ENCODE measurements around the gene FCHO1. TPM values are rescaled to one million over a fixed set of nuclear protein-coding genes. Genes with fewer than 3 reads are reported as not detected.

The FCHO1 gene
- total and polyA plus RNA-seq, 2 donors (not counting 1 experiment from before 2014, with no cell fraction given) = 85.7 to 149 TPM

GRCh38 chr19:17735410-17735809 lies 15.9 kb upstream of the FCHO1 start:
- Mint-ChIP-seq H3K4me1 (peaks cover 38% of the 10 kb centered on the region), H3K4me3 (no peak overlapping the region), H3K9me3 (ENCODE audit: insufficient read depth) (no peaks in the 10 kb centered on the region), H3K27me3 (no peaks in the 10 kb centered on the region), H3K27ac (peak overlapping the region; percentile 50)
- Histone ChIP-seq H3K27me3 (replicated peaks in 1 of 4; ENCODE audit: control extremely low read depth in 1 of 4, control insufficient read depth in 3 of 4, insufficient read depth in 4 of 4, low read length in 3 of 4) (no peaks in the 10 kb centered on the region), H4K20me1 (ENCODE audit: control insufficient read depth, insufficient read depth, low read length, poor library complexity, severe bottlenecking) (peaks cover 24% of the 10 kb centered on the region), H3K27ac (ENCODE audit: low read length in 2 of 2) (no peak overlapping the region), H3K36me3 (replicated peaks in 1 of 2; ENCODE audit: control extremely low read depth in 1 of 2, control insufficient read depth in 1 of 2, extremely low read depth in 1 of 2, insufficient read depth in 2 of 2, low read length in 1 of 2) (peaks cover 4 to 37% of the 10 kb centered on the region in 2 experiments), H3K4me3 (ENCODE audit: control extremely low read depth in 1 of 5, extremely low read depth in 1 of 5, insufficient read depth in 1 of 5, low read depth in 2 of 5, low read length in 4 of 5) (no peak overlapping the region), H3K4me2 (replicated peaks; ENCODE audit: low read depth, low read length, poor library complexity, severe bottlenecking) (no peak overlapping the region), H3K4me1 (ENCODE audit: control insufficient read depth in 2 of 2, insufficient read depth in 2 of 2, low read length in 2 of 2) (peaks cover 22 to 23% of the 10 kb centered on the region in 2 donors), H3K79me2 (ENCODE audit: control insufficient read depth, insufficient read depth, low read length) (peaks cover 29% of the 10 kb centered on the region), H3K9me3 (ENCODE audit: control extremely low read depth in 1 of 3, control insufficient read depth in 2 of 3, insufficient read depth in 1 of 3, low read length in 2 of 3) (no peaks in the 10 kb centered on the region), H3K9ac (ENCODE audit: low read length) (no peak overlapping the region), H2AFZ (ENCODE audit: insufficient read depth, low read depth, low read length, poor library complexity, severe bottlenecking) (no peak overlapping the region)
- ATAC-seq (ENCODE audit: low read depth) = no peak
- CTCF ChIA-PET = interaction anchor here (0.9 to 9.4 kb wide), 3 partner anchors 18 to 124 kb away, joined by 3 to 87 read pairs (median 3); partner anchors contain the start of genes FCHO1 and RPL18A
- POLR2A ChIA-PET = no interaction called here
- 98% methylated on average over 5 of the region's 5 CpGs for WGBS (ENCODE audit: insufficient coverage)
- intact Hi-C loops (cut with micrococcal nuclease) = no loop called here
- TF ChIP-seq CTCF (IDR thresholded peaks at IDR 0.05) (no peak), EZH2 (IDR thresholded peaks at IDR 0.05; ENCODE audit: borderline replicate concordance, insufficient read depth, low read depth, low read length, poor library complexity, severe bottlenecking) (no peak)
- no peak for DNase-seq

DNA sequence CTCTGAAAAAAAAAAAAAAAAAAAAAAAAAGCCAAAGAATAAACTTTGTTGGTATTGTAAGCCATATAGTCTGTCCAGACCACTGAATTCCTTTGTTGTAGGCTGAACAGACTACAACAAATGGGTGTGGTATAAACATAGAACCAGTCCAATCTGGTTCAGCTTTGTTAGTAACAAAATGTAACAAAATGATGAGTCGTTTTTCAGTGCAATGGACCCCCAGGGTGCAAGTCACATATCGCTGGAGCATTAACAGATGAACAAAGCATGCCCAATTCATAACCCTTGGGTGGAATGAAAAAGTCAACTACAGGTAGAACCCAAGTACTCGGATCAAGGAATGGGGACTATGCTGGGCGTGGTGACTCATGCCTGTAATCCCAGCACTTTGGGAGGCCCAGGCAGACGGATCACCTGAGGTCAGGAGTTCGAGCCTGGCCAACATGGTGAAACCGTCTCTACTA lies 13.6 kb upstream of the FCHO1 start:
- no peaks in the 10 kb centered on the region for H3K27me3 Mint-ChIP-seq
- Histone ChIP-seq H3K4me2 (replicated peaks; ENCODE audit: low read depth, low read length, poor library complexity, severe bottlenecking) (no peak overlapping the region), H3K4me1 (ENCODE audit: control insufficient read depth in 2 of 2, insufficient read depth in 2 of 2, low read length in 2 of 2) (peaks cover 22 to 33% of the 10 kb centered on the region in 2 donors), H3K36me3 (replicated peaks in 1 of 2; ENCODE audit: control extremely low read depth in 1 of 2, control insufficient read depth in 1 of 2, extremely low read depth in 1 of 2, insufficient read depth in 2 of 2, low read length in 1 of 2) (peaks cover 0 to 22% of the 10 kb centered on the region in 2 experiments), H4K20me1 (ENCODE audit: control insufficient read depth, insufficient read depth, low read length, poor library complexity, severe bottlenecking) (peaks cover 14% of the 10 kb centered on the region), H3K9me3 (ENCODE audit: control extremely low read depth in 1 of 3, control insufficient read depth in 2 of 3, insufficient read depth in 1 of 3, low read length in 2 of 3) (peaks cover 0 to 4% (median 2%) of the 10 kb centered on the region in 3 donors), H3K4me3 (ENCODE audit: control extremely low read depth in 1 of 5, extremely low read depth in 1 of 5, insufficient read depth in 1 of 5, low read depth in 2 of 5, low read length in 4 of 5) (no peak overlapping the region), H2AFZ (ENCODE audit: insufficient read depth, low read depth, low read length, poor library complexity, severe bottlenecking) (no peak overlapping the region), H3K9ac (ENCODE audit: low read length) (no peak overlapping the region), H3K79me2 (ENCODE audit: control insufficient read depth, insufficient read depth, low read length) (peaks cover 12% of the 10 kb centered on the region), H3K27me3 (replicated peaks in 1 of 4; ENCODE audit: control extremely low read depth in 1 of 4, control insufficient read depth in 3 of 4, insufficient read depth in 4 of 4, low read length in 3 of 4) (no peaks in the 10 kb centered on the region), H3K27ac (ENCODE audit: low read length in 2 of 2) (no peak overlapping the region)
- H3K9me3 Mint-ChIP-seq (ENCODE audit: insufficient read depth) = no peaks in the 10 kb centered on the region
- ATAC-seq (ENCODE audit: low read depth) (no peak), DNase-seq (no peak)
- 94% methylated on average over 7 of the region's 7 CpGs for WGBS (ENCODE audit: insufficient coverage)
- H3K4me3 Mint-ChIP-seq = no peak overlapping the region
- no peak for TF ChIP-seq EZH2 (IDR thresholded peaks at IDR 0.05; ENCODE audit: borderline replicate concordance, insufficient read depth, low read depth, low read length, poor library complexity, severe bottlenecking)
- TF ChIP-seq CTCF (IDR thresholded peaks at IDR 0.05) = no peak
- intact Hi-C loops (cut with micrococcal nuclease) = loop anchor here (2.0 kb wide), 1 partner anchor 17 kb away; no protein-coding TSS in a partner anchor
- H3K4me1 Mint-ChIP-seq = peaks cover 38% of the 10 kb centered on the region
- CTCF ChIA-PET = interaction anchor here (0.6 to 9.4 kb wide), 7 partner anchors 16 to 649 kb away, joined by 3 to 87 read pairs (median 5); partner anchors contain the start of gene FCHO1
- POLR2A ChIA-PET = interaction anchor here (0.5 to 1.4 kb wide), 3 partner anchors 18 to 55 kb away, joined by 3 to 8 read pairs (median 5); partner anchors contain the start of gene MAP1S
- H3K27ac Mint-ChIP-seq = peak overlapping the region; percentile 90

Measured in B cell (primary cell).